HS-27A (cell line): ENCODE measurements around the gene LRRC23.
"Not testable (repeated sequence)": the region's sequence is repeated elsewhere in the genome, so short reads cannot be mapped to it uniquely, and the experiment has no call there.

ENCODE experiments used
- DNase-seq: peaks from one replicate; pipeline ENCODE4 v3.0.0-alpha.2; 2012; ENCODE audit warnings: low read depth, missing footprints

Gene LRRC23

DNA sequence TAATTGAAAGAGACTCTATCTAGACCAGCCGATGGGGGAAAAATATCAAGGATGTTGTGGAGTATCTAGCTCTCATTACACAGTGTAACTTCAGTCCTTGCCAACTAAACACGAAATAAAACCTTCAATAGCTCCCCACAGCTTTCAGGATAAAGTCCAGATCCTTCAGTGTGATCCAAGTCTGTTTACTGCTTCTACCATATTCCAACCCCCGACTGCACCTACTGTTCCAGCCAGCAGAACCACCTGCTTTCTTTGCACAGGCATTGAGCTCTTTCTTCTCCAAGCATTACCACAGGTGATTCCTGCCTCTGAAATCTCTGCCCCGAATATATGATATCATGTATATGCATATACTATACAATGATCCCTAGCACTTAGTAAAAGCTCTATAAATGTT is 2.2 kb upstream of the LRRC23 start:
- no peak for DNase-seq

GRCh38 chr12:6903722-6904121 is 900 bp upstream of the LRRC23 start:
- DNase-seq, result no peak

DNA sequence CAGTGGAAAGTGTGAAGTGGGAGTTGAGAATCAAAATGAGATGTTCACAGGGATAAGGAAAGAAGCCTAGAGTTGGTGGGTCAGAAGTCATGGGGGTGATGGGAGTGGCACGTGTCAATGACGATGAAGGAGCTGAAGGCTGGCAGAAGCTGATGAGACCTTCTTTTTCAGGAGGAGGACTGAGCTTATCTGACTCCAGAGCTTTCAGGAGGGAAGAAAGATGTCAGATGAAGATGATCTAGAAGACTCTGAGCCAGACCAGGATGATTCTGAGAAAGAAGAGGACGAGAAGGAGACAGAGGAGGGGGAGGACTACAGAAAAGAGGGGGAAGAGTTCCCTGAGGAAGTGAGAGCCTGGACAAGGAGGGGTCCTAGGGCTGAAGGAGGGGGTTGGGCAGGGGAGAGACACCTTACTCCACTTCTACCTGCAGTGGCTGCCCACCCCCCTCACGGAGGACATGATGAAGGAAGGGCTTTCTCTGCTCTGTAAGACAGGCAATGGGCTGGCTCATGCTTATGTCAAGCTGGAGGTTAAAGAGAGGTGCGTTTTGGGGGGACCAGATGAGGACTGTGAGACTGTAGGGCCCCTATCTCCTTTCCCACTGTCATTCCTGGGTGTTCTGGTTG is 905 bp downstream of the LRRC23 start:
- DNase-seq, result no peak

DNA sequence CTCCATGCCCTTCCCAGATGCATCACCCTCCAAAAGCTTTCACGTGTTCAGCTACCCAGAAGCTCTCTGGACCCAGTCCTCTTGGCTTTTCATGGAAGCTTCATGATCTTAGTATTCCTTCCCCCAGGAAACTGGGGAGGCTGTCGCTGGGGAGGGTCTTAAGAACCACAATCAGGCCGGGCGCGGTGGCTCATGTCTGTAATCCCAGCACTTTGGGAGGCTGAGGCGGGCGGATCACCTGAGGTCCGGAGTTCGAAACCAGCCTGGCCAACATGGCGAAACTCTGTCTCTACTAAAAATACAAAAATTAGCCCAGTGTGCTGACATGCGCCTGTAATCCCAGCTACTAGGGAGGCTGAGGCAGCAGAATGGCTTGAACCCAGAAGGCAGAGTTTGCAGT is 3.5 kb downstream of the LRRC23 start:
- DNase-seq, result not testable (repeated sequence)

GRCh38 chr12:6909421-6910145 is 5.0 kb downstream of the LRRC23 start:
- DNase-seq, result no peak

DNA sequence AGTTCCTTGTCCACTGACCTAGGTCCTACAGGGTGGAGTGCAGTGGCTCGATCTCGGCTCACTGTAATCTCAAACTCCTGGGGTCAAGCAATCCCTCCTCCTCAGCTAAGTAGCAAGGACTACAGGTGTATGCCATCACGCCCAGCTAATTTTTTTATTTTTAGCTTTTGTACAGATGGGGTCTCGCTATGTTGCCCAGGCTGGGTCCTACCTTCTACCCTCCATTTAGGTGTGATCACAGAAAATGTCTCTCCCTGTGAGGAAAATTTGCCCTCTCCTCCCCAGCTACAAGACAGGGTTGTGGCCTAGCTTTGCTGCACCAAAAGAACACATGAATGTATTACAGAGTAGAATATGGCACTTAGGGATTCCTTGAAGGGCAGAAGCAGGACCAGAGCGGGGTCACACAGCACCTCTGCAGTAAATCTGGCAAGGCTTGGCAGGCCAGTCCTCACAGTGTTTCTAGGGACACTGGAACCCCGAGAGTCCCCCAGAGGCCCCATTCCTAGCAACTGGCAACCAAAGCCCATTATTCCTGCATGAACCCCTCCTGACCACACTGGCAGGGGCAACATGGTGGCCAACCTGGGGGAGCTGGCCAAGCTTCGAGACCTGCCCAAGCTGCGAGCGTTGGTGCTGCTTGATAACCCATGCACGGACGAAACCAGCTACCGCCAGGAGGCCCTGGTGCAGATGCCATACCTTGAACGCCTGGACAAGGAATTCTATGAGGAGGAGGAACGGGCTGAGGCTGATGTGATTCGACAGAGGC is 7.7 kb downstream of the LRRC23 start:
- DNase-seq, result no peak

DNA sequence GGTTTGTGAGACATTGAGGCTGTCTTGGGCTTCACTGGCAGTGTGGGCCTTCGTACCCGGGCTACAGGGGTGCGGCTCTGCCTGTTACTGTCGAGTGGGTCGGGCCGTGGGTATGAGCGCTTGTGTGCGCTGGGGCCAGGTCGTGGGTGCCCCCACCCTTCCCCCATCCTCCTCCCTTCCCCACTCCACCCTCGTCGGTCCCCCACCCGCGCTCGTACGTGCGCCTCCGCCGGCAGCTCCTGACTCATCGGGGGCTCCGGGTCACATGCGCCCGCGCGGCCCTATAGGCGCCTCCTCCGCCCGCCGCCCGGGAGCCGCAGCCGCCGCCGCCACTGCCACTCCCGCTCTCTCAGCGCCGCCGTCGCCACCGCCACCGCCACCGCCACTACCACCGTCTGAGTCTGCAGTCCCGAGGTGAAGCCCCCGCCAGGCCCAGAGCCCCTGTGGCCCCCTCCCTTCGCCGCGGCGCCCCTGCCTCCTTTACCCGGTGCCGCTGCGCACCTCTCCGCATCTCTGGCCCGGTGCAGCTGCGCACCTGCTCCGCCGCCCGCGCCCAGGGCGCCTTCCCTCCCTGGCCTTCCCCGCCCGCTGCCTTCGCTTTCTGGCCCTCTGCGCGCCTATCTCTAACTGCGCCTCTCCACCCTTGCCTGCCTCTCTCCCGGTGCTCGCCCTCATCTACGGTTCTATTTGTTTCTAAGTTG is 9.8 kb downstream of the LRRC23 start, which contains the start of gene ENO2:
TSS of gene ENO2 (plus strand) at position 335 of the 701 bp plus-strand sequence. CDS start 1,253 bp downstream, outside the sequence.
- DNase-seq, result no peak

DNA sequence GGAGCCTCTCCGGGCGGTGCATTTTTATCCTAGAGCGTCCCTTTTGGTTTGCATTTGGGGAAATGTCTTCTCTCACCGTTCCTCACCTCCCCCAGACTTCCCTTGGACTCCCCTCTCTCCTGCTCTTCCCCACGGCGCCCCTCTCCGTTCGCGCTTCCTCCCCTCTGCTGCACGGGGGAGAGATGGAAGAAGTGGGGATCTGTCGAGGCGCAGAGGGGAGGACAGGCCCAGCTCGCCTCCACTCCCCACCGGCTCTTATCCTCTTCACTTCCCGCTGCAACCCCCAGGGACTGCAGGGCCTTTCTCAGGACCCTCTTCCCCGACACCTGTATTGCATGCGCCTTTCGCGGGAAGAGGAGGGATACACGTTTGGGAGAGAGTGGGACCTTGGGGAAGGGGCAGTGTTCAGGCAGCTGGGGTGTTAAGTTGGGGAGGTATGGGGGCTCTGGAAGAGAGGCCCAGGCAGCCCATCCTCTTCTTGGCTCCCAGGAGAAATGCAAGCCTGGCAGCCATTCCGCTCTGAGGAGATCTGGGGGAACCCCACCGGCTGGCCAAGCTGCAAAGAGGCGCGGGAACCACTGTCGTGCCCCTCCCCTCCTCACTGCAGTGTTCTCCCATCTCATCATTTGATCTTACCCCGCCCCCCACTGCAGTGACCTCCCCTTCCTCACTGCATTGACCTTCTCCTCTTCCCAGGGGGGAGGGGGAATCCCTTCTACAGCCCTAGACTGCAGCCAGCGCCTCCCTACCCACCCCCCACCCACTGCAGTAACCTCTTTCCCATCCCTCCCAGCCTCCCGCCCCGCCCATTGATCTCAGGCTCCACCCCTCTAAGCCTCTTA is 10.5 kb downstream of the LRRC23 start:
- no peak for DNase-seq

GRCh38 chr12:6915789-6916285 is 11.2 kb downstream of the LRRC23 start:
- no peak for DNase-seq

- no peak for DNase-seq
Observed at GRCh38 chr12:6916426-6917200, 12.0 kb downstream of the LRRC23 start.

GRCh38 chr12:6917491-6918231 is 13.0 kb downstream of the LRRC23 start:
- no peak for DNase-seq

GRCh38 chr12:6919588-6919987 is 15.0 kb downstream of the LRRC23 start:
- DNase-seq, result no peak

DNA sequence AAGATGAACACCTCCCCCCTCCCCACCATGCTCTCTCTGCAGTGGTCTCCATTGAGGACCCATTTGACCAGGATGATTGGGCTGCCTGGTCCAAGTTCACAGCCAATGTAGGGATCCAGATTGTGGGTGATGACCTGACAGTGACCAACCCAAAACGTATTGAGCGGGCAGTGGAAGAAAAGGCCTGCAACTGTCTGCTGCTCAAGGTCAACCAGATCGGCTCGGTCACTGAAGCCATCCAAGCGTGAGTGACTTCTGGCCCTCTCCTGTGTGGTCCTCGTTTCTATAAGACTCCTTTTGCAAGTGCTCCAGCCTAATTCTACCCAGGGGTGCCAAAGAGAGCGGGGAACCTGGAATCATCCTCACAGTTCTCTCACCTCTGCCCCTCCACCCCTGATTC is 16.9 kb downstream of the LRRC23 start:
- no peak for DNase-seq

DNA sequence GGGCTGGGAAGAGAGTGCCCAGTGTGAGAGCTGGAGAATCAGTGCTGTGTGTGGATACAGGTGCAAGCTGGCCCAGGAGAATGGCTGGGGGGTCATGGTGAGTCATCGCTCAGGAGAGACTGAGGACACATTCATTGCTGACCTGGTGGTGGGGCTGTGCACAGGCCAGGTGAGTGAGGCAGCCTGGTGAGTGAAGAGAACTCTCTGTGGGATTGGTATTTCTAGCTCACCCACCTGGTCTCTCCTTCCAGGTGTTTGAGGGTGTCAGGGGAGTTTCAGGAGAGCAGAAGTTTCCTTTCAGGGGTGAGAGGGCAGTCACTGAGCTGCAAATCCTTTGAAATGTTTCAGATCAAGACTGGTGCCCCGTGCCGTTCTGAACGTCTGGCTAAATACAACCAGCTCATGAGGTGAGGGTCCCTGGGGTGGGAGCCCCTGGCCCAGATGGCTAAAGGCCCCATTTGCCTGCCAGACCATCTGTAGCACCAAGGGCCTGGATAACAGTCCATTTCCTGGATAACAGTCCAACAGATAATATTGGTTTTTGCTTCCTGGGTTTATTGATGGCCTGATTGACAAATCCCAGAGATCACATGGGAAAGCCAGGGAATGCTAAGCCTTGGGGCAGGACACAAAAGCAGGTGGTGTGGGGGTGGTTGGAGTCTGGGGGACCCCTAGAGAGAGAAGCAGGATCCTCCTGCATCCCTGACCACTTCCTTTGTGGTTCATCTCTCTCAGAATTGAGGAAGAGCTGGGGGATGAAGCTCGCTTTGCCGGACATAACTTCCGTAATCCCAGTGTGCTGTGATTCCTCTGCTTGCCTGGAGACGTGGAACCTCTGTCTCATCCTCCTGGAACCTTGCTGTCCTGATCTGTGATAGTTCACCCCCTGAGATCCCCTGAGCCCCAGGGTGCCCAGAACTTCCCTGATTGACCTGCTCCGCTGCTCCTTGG is 17.6 kb downstream of the LRRC23 start:
- DNase-seq, result no peak

DNA sequence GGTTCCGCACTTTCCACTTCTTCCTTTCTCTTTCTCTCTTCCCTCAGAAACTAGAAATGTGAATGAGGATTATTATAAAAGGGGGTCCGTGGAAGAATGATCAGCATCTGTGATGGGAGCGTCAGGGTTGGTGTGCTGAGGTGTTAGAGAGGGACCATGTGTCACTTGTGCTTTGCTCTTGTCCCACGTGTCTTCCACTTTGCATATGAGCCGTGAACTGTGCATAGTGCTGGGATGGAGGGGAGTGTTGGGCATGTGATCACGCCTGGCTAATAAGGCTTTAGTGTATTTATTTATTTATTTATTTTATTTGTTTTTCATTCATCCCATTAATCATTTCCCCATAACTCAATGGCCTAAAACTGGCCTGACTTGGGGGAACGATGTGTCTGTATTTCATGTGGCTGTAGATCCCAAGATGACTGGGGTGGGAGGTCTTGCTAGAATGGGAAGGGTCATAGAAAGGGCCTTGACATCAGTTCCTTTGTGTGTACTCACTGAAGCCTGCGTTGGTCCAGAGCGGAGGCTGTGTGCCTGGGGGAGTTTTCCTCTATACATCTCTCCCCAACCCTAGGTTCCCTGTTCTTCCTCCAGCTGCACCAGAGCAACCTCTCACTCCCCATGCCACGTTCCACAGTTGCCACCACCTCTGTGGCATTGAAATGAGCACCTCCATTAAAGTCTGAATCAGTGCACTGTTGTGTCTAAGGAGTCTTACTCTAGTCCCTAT is 18.5 kb downstream of the LRRC23 start:
- no peak for DNase-seq

- no peak for DNase-seq
Observed at GRCh38 chr12:6923851-6924250, 19.2 kb downstream of the LRRC23 start.

DNA sequence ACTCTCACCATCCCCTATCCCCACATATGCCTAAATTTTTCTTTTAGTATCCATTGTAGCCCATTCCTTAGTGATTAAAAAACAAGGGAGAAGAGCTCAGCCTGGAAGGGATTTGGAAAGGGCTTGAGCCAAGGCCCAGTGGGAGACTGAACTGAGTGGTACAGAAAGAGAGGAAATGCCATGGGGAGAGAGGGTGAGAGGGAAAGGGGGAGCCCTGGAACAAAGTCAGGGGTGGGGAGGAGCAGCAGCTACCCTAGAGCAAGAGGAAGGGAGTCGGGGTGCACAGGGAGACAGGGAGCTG is 20.6 kb downstream of the LRRC23 start:
- DNase-seq, result no peak
